Thoracic aorta (tissue), 2 donors: ENCODE results near the gene PRDM15. TPM values are rescaled to one million over a fixed set of nuclear protein-coding genes. Genes with fewer than 3 reads are reported as not detected.

Experiments used
- ATAC-seq: fragments of 150-250 bp; one replicate; pipeline ENCODE4 v1.8.0; 2017; ENCODE audit warnings: low read depth; ENCODE audit not compliant: insufficient number of reproducible peaks, low FRiP score
- DNase-seq: peaks from one replicate; pipeline ENCODE4 v3.0.0-alpha.2; 2020; ENCODE audit warnings: low spot score
- H3K27ac ChIP-seq, 2 donors: fragments of 200-600 bp; sonication (generic); 1 replicate in 1 of 2; 2 replicates in 1 of 2; pipeline ENCODE4 v1.5.1; 2016; ENCODE audit warnings: mild to moderate bottlenecking in 2 of 2, moderate library complexity in 2 of 2
- H3K27me3 ChIP-seq: fragments of 200-600 bp; sonication (generic); replicated peaks from 2 replicates; pipeline ENCODE4 v1.6.0; 2016; ENCODE audit warnings: mild to moderate bottlenecking; ENCODE audit not compliant: insufficient read depth
- H3K36me3 ChIP-seq: fragments of 200-600 bp; sonication (generic); one replicate; pipeline ENCODE4 v1.5.1; 2016
- H3K4me1 ChIP-seq, 2 donors: fragments of 200-600 bp; sonication (generic); 1 replicate in 1 of 2; 2 replicates in 1 of 2; pipeline versions ENCODE4 v1.5.1 to v1.6.0; 2016; ENCODE audit warnings: low read depth in 2 of 2, mild to moderate bottlenecking in 1 of 2; ENCODE audit not compliant: control insufficient read depth in 1 of 2
- H3K4me3 ChIP-seq: fragments of 200-600 bp; sonication (generic); 2 replicates; pipeline ENCODE4 v1.5.1; 2016; ENCODE audit warnings: mild to moderate bottlenecking
- H3K9me3 ChIP-seq: fragments of 200-600 bp; sonication (generic); 2 replicates; pipeline ENCODE4 v1.5.1; 2016
- CTCF ChIP-seq: fragments of 200-600 bp; sonication (generic); IDR thresholded peaks from one replicate; pipeline ENCODE4 v1.5.1; 2019; ENCODE audit warnings: antibody characterized with exemption
- total RNA-seq, 2 donors: library from RNA; depleted of rRNA; stranded (reverse); fragments of >200 nt; gene quantifications; one replicate each; pipeline versions ENCODE4 v1.1.0 to v1.2.3, GENCODE V29; 2016

The PRDM15 gene
- total RNA-seq, 2 donors from 2014 or later: 9.0 to 14.9 TPM

GRCh38 chr21:41885341-41886024, 6.3 kb upstream of the PRDM15 start:
- Histone ChIP-seq H3K9me3 (no peaks in the 10 kb centered on the region), H3K36me3 (peaks cover 9% of the 10 kb centered on the region), H3K4me1 (no peaks in the 10 kb centered on the region), H3K27ac (no peak overlapping the region), H3K27me3 (no peaks in the 10 kb centered on the region), H3K4me3 (no peak overlapping the region)
- no peak for TF ChIP-seq CTCF
- DNase-seq (no peak), ATAC-seq (no peak)

GRCh38 chr21:41884501-41885030, 5.4 kb upstream of the PRDM15 start:
- no peak for TF ChIP-seq CTCF

GRCh38 chr21:41883582-41883981, 4.4 kb upstream of the PRDM15 start:
- Histone ChIP-seq H3K4me1 (peaks cover 0 to 3% of the 10 kb centered on the region in 2 donors), H3K4me3 (no peak overlapping the region), H3K9me3 (no peaks in the 10 kb centered on the region), H3K36me3 (peaks cover 5% of the 10 kb centered on the region), H3K27ac (no peak overlapping the region), H3K27me3 (no peaks in the 10 kb centered on the region)
- ATAC-seq: no peak
- no peak for DNase-seq
- no peak for TF ChIP-seq CTCF

More at GRCh38 chr21:41884501-41885030, 5.4 kb upstream of the PRDM15 start:
- Histone ChIP-seq H3K9me3 (no peaks in the 10 kb centered on the region), H3K27ac (no peak overlapping the region), H3K36me3 (peaks cover 8% of the 10 kb centered on the region), H3K27me3 (no peaks in the 10 kb centered on the region), H3K4me1 (peaks cover 0 to 3% of the 10 kb centered on the region in 2 donors), H3K4me3 (no peak overlapping the region)
- ATAC-seq (no peak), DNase-seq (no peak)

- Histone ChIP-seq H3K36me3 (no peaks in the 10 kb centered on the region), H3K9me3 (no peaks in the 10 kb centered on the region), H3K27ac (no peak overlapping the region), H3K4me3 (no peak overlapping the region), H3K4me1 (peaks cover 3 to 13% of the 10 kb centered on the region in 2 donors), H3K27me3 (no peaks in the 10 kb centered on the region)
- TF ChIP-seq CTCF: no peak
- ATAC-seq (no peak), DNase-seq (no peak)
Measured at GRCh38 chr21:41881051-41881450, 1.9 kb upstream of the PRDM15 start.

- Histone ChIP-seq H3K9me3 (no peaks in the 10 kb centered on the region), H3K4me1 (peaks cover 3 to 13% of the 10 kb centered on the region in 2 donors), H3K36me3 (no peaks in the 10 kb centered on the region), H3K27me3 (no peaks in the 10 kb centered on the region), H3K4me3 (peak overlapping the region; percentile 87), H3K27ac (no peak overlapping the region)
- DNase-seq (no peak), ATAC-seq (no peak)
- no peak for TF ChIP-seq CTCF
Measured at GRCh38 chr21:41880153-41880552, 1.0 kb upstream of the PRDM15 start.
